22Rv1 (cell line): Measurements from ENCODE around the gene MAGEA1.

Source experiments
- CTCF ChIP-seq: fragments of 450-650 bp; IDR thresholded peaks from 2 replicates; pipeline ENCODE4 v1.5.1; 2017; ENCODE audit warnings: mild to moderate bottlenecking
- ZFX ChIP-seq: fragments of 450-650 bp; IDR thresholded peaks from 2 replicates; pipeline ENCODE4 v1.6.1; 2017; ENCODE audit warnings: antibody characterized with exemption, borderline replicate concordance

- no peak for TF ChIP-seq CTCF
- TF ChIP-seq ZFX = no peak
Measured at GRCh38 chrX:153225438-153226098, 46.5 kb downstream of the MAGEA1 start.
